NB4 (cell line): Measurements from ENCODE around the gene MRPS16.
A peak's percentile ranks its signal among the peaks of the same experiment; 100 is the strongest.
"Not testable (repeated sequence)": the region's sequence is repeated elsewhere in the genome, so short reads cannot be mapped to it uniquely, and the experiment has no call there.

Experiments
- DNase-seq: peaks from one replicate; pipeline ENCODE4 v3.0.0; 2010; ENCODE audit warnings: low read depth
- H3K4me3 ChIP-seq: one replicate; pipeline ENCODE4 v1.5.1; 2011; ENCODE audit warnings: mild to moderate bottlenecking, low read depth, low read length, moderate library complexity
- MYC ChIP-seq: IDR thresholded peaks from 2 replicates; pipeline ENCODE4 v1.6.1; 2011; ENCODE audit warnings: low read depth, low read length
- POLR2A ChIP-seq: IDR thresholded peaks from 2 replicates; pipeline ENCODE4 v1.6.1; 2011; ENCODE audit warnings: mild to moderate bottlenecking; ENCODE audit not compliant: insufficient read length; ENCODE audit errors: extremely low read depth
- TF ChIP-seq, protein P1 (sequence below): IDR thresholded peaks from 2 replicates; pipeline ENCODE4 v1.6.1; 2011; ENCODE audit warnings: low read depth, low read length
- TF ChIP-seq, protein P2 (sequence below): IDR thresholded peaks from one replicate; pipeline ENCODE4 v1.5.1; 2012; ENCODE audit warnings: low read depth, low read length

Gene MRPS16

GRCh38 chr10:73264423-73264822 is 12.0 kb upstream of the MRPS16 start:
- no peak for DNase-seq
- no peak overlapping the region for H3K4me3 ChIP-seq
- TF ChIP-seq, protein P1, sequence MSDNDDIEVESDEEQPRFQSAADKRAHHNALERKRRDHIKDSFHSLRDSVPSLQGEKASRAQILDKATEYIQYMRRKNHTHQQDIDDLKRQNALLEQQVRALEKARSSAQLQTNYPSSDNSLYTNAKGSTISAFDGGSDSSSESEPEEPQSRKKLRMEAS = no peak
- TF ChIP-seq, protein P2, sequence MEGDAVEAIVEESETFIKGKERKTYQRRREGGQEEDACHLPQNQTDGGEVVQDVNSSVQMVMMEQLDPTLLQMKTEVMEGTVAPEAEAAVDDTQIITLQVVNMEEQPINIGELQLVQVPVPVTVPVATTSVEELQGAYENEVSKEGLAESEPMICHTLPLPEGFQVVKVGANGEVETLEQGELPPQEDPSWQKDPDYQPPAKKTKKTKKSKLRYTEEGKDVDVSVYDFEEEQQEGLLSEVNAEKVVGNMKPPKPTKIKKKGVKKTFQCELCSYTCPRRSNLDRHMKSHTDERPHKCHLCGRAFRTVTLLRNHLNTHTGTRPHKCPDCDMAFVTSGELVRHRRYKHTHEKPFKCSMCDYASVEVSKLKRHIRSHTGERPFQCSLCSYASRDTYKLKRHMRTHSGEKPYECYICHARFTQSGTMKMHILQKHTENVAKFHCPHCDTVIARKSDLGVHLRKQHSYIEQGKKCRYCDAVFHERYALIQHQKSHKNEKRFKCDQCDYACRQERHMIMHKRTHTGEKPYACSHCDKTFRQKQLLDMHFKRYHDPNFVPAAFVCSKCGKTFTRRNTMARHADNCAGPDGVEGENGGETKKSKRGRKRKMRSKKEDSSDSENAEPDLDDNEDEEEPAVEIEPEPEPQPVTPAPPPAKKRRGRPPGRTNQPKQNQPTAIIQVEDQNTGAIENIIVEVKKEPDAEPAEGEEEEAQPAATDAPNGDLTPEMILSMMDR = no peak
- TF ChIP-seq POLR2A (no peak), MYC (no peak)

DNA sequence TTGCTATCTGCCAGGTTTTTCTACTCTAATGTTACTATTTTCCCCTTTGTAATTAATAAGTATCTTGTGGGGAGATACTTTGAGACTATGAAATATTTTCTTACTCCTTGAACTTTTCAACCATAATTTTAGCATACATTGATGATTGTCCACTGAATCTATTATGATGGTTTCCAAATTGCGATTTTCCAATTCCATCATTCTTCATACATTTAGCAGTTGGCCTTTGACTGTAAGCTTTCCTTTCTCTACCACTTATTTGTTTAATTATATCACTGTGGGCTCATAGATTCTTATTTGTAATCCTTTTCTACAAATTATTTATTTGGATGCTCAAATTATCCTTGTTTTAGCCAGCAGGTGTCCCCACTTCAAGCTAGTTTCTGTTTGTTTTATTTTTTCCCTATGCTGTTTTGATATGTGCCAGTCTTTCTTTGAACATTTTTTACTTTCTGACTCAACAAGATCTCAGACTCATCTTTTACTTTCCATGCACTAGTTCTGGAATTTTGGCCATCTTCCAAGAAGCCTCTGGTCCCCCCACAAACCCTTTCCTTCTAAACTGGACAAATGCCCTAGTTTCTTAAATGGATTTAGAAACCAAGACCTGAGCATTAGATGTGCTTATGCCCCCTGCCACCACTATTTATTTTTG is 11.4 kb upstream of the MRPS16 start:
- DNase-seq = peak; percentile 50
- H3K4me3 ChIP-seq = no peak overlapping the region
- no peak for TF ChIP-seq MYC
- TF ChIP-seq, protein P1 = no peak
- TF ChIP-seq, protein P2 = peak; percentile 40

DNA sequence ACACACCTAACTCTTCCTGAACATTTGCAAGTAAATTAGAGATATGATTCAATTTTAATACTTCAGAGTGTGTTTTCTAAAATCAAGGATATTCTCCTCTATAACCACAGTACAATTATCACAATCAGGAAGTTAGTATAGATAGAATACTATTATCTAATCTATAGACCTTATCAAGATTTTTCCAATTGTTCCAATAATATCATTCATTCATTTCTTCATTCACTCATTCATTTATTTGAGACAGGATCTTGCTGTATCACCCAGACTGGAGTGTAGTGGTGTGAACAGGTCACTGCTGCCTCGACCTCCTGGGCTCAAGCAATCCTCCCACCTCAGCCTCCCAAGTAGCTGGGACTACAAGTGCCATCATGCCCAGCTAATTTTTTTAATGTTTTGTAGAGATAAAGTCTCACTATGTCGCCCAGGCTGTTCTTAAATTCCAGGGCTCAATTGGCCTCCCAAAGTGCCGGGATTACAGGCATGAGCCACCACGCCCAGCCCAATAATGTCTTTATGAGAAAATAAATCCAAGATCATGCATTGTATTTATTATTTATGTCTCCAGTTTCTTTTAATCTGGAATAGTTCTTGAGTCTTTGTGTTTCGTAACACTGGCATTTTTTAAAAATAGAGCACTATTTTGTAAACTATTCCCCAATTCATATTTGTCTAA is 10.6 kb upstream of the MRPS16 start:
- no peak for TF ChIP-seq MYC
- TF ChIP-seq, protein P1 = no peak
- no peak for TF ChIP-seq POLR2A
- TF ChIP-seq, protein P2 = no peak
- no peak for DNase-seq
- no peak overlapping the region for H3K4me3 ChIP-seq

DNA sequence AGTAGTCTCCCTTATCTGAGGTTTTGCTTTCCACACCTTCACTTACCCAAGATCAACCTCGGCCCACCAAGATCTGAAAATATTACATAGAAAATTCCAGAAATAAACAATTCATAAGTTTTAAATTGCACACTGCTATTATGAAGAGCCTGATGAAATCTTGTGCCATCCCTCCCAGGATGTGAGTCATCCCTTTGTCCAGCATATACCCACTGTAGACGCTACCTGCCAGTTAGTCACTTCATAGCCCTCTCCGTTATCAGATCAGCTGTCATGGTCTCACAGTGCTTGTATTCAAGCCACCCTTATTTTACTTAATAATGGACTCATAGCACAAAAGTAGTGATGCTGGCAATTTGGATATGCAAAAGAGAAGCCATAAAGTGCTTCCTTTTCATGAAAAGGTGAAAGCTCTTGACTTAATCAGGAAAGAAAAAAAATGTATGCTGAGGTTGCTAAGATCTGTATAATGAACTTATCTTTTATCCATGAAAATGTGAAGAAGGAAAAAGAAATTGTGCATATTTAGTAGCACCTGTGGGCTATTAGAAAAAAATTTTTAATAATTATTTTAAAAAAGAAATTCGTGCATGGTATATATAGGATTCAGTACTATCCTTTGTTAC is 9.8 kb upstream of the MRPS16 start:
- H3K4me3 ChIP-seq = no peak overlapping the region
- TF ChIP-seq, protein P2 = no peak
- TF ChIP-seq POLR2A (no peak), MYC (no peak)
- TF ChIP-seq, protein P1 = no peak
- DNase-seq = peak; percentile 92

GRCh38 chr10:73261362-73261995 is 9.0 kb upstream of the MRPS16 start:
- DNase-seq = no peak
- no peak overlapping the region for H3K4me3 ChIP-seq
- no peak for TF ChIP-seq MYC
- TF ChIP-seq, protein P2 = no peak
- TF ChIP-seq, protein P1 = no peak
- no peak for TF ChIP-seq POLR2A

DNA sequence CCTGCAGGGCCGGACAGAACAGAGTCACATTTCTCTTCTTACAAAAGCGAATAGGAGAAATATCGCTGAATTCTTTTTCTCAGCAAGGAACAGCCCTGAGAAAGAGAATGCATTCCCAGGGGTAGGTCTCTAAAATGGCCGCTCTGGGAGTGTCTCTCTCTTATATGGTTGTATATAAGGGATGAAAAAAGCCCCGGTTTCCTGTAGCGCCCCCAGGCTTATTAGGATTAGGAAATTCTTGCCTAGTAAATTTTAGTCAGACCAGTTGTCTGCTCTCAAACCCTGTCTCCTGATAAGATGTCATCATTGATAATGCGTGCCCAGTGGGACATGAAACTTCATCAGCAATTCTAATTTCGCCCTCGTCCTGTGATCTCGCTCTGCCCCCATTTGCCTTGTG is 6.2 kb upstream of the MRPS16 start:
- not testable (repeated sequence) for H3K4me3 ChIP-seq, DNase-seq
